IPS-15b (cell line): ENCODE data around the gene CHST15.

Source experiments
- H3K27me3 ChIP-seq: one replicate; pipeline ENCODE4 v1.6.1; 2013; ENCODE audit warnings: low read length; ENCODE audit not compliant: control insufficient read depth, insufficient read depth
- H3K36me3 ChIP-seq: one replicate; pipeline ENCODE4 v1.6.1; 2013; ENCODE audit warnings: low read length; ENCODE audit not compliant: control insufficient read depth, insufficient read depth
- H3K4me1 ChIP-seq: one replicate; pipeline ENCODE4 v1.6.1; 2013; ENCODE audit warnings: mild to moderate bottlenecking, low read length; ENCODE audit not compliant: control insufficient read depth, insufficient read depth
- H3K4me3 ChIP-seq: one replicate; pipeline ENCODE4 v1.5.1; 2013; ENCODE audit warnings: low read depth, low read length
- H3K9ac ChIP-seq: one replicate; pipeline ENCODE4 v1.6.1; 2013; ENCODE audit warnings: low read depth, mild to moderate bottlenecking, low read length
- H3K9me3 ChIP-seq: one replicate; pipeline ENCODE4 v1.6.1; 2013; ENCODE audit warnings: mild to moderate bottlenecking, low read length; ENCODE audit not compliant: control insufficient read depth, insufficient read depth

The CHST15 gene

GRCh38 chr10:124052561-124052960 lies 40.8 kb downstream of the CHST15 start:
- no peaks in the 10 kb centered on the region for H3K27me3 ChIP-seq
- H3K9ac ChIP-seq = no peak overlapping the region
- no peaks in the 10 kb centered on the region for H3K4me1 ChIP-seq
- H3K36me3 ChIP-seq = no peaks in the 10 kb centered on the region
- H3K4me3 ChIP-seq = no peak overlapping the region
- no peaks in the 10 kb centered on the region for H3K9me3 ChIP-seq

- Histone ChIP-seq H3K36me3 (peaks cover 2% of the 10 kb centered on the region), H3K4me1 (no peaks in the 10 kb centered on the region), H3K9me3 (no peaks in the 10 kb centered on the region), H3K4me3 (no peak overlapping the region), H3K27me3 (no peaks in the 10 kb centered on the region), H3K9ac (no peak overlapping the region)
These were observed 43.1 kb downstream of the CHST15 start for GRCh38 chr10:124050021-124051015.

DNA sequence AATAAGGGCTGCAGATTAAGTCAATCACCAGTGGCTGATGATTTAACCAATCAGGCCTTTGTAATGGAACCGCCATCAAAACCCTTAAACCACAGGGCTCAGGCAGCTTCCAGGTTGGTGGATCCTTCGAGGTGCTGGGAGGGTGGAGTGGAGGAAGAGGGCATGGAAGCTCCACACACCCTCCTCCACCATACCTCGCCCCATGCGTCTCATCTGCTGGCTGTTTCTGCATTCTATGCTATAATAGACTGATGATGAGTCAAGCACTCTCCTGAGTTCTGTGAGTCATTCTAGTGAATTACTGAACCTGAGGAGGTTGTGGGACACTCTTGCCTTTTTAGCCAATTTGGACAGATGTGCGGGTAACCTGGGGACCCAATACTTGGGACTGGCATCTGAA lies 43.9 kb downstream of the CHST15 start:
- H3K4me1 ChIP-seq = no peaks in the 10 kb centered on the region

DNA sequence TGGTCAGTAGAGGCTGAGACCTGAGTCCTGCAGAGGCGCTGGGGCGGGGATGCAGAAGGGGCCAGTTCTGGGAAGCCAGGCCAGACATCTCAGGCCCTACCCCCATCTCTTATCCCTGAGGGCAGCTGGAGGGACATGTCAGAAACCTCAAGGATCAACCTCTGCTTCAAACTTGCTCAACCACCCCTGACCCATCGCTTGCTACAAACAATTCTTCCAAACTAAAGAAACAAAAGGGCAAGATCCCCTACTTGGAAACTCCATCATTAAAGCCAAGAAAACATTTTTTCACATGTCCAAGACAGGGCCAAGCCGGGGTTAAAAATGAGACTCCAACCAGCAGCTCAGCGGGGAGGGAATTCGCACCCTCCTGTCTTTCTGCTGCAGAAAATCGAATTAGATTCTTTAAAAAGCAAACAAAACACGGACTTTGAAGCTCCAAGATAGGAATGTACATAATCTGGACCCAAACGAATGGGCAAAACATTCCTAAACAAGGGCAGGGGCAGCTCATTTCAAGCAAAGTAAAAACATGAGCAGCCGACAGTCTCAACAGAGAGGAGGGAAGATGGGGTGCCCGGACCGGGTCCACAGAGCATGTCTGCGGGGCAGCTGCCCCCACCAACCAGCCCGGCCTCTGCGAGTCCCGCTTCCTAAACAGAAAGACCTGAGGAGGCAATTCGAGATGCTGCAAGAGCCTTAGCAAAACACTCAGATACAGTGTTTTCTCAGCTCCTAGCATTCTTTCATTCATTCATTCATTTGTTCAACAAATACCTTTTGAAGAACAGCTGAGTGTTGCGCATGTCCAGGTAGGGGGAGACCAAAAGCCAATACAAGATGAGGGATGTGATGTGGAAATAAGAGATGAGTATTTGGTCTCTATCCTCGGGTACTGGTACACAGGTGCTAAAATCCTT lies 44.8 kb downstream of the CHST15 start:
- Histone ChIP-seq H3K36me3 (peaks cover 2% of the 10 kb centered on the region), H3K9me3 (no peaks in the 10 kb centered on the region), H3K9ac (no peak overlapping the region), H3K4me1 (no peaks in the 10 kb centered on the region), H3K27me3 (no peaks in the 10 kb centered on the region), H3K4me3 (no peak overlapping the region)

More for the DNA sequence above, 43.9 kb downstream of the CHST15 start:
- Histone ChIP-seq H3K9ac (no peak overlapping the region), H3K36me3 (peaks cover 2% of the 10 kb centered on the region), H3K9me3 (no peaks in the 10 kb centered on the region), H3K4me3 (no peak overlapping the region), H3K27me3 (no peaks in the 10 kb centered on the region)

- H3K9ac ChIP-seq = no peak overlapping the region
- no peak overlapping the region for H3K4me3 ChIP-seq
- H3K36me3 ChIP-seq = peaks cover 2% of the 10 kb centered on the region
- H3K27me3 ChIP-seq = no peaks in the 10 kb centered on the region
- no peaks in the 10 kb centered on the region for H3K4me1 ChIP-seq
- H3K9me3 ChIP-seq = no peaks in the 10 kb centered on the region
These were observed 45.8 kb downstream of the CHST15 start for GRCh38 chr10:124047427-124048152.

GRCh38 chr10:124045801-124046355 lies 47.5 kb downstream of the CHST15 start:
- peaks cover 2% of the 10 kb centered on the region for H3K36me3 ChIP-seq
- no peaks in the 10 kb centered on the region for H3K27me3 ChIP-seq
- no peak overlapping the region for H3K4me3 ChIP-seq
- H3K9me3 ChIP-seq = no peaks in the 10 kb centered on the region
- no peaks in the 10 kb centered on the region for H3K4me1 ChIP-seq
- no peak overlapping the region for H3K9ac ChIP-seq

GRCh38 chr10:124045276-124045675 lies 48.1 kb downstream of the CHST15 start:
- Histone ChIP-seq H3K4me1 (no peaks in the 10 kb centered on the region), H3K27me3 (no peaks in the 10 kb centered on the region), H3K36me3 (peaks cover 2% of the 10 kb centered on the region), H3K9me3 (no peaks in the 10 kb centered on the region), H3K9ac (no peak overlapping the region), H3K4me3 (no peak overlapping the region)

- Histone ChIP-seq H3K36me3 (peaks cover 5% of the 10 kb centered on the region), H3K4me1 (no peaks in the 10 kb centered on the region), H3K4me3 (no peak overlapping the region), H3K9me3 (no peaks in the 10 kb centered on the region), H3K9ac (no peak overlapping the region), H3K27me3 (no peaks in the 10 kb centered on the region)
These were observed 49.1 kb downstream of the CHST15 start for GRCh38 chr10:124044143-124044862.

GRCh38 chr10:124043310-124044142 lies 49.9 kb downstream of the CHST15 start:
- Histone ChIP-seq H3K27me3 (no peaks in the 10 kb centered on the region), H3K9ac (no peak overlapping the region), H3K4me1 (no peaks in the 10 kb centered on the region), H3K36me3 (peaks cover 5% of the 10 kb centered on the region), H3K4me3 (no peak overlapping the region), H3K9me3 (no peaks in the 10 kb centered on the region)

DNA sequence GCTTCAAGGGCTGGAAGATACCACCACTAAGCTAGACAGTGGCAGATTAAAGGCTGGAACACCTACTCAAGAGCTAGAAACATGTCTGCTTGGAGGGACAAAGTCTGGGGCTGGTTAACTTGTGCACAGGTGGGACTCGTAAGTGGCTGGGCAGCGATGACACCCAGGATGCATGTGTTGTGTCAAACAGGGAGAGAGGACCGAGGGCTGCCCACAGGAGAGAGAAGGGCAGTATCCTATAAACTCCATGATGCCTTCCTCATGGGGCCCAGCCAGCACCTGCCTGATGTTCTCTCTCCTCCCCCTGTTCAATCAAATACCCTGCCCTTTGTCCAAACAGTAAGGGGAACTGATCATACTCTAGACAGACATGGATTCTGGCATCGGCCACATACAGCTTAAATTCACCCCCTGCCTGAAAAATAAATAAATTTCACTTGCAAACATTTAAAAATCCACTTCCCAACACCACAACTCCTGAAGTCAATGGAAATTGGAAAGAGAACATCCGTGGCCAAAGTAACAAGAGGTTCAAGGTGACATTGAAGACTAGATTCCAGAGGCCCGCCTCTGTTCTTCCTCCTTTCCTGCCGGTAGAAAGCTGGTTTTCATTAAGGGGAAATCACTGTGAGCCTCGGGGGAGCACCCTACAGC lies 50.6 kb downstream of the CHST15 start:
- H3K4me3 ChIP-seq = no peak overlapping the region
- no peaks in the 10 kb centered on the region for H3K4me1 ChIP-seq
- no peaks in the 10 kb centered on the region for H3K9me3 ChIP-seq
- H3K9ac ChIP-seq = no peak overlapping the region
- H3K36me3 ChIP-seq = peaks cover 5% of the 10 kb centered on the region
- H3K27me3 ChIP-seq = no peaks in the 10 kb centered on the region
